HG02610 (cell line): Measurements from ENCODE around the gene DPP6.

Source experiments
- ATAC-seq: cut with Tn5 transposase; IDR thresholded peaks from one replicate; pipeline ENCODE4 v1.9.1; 2021; ENCODE audit warnings: mild to moderate bottlenecking, moderate library complexity; ENCODE audit not compliant: unreplicated experiment

DPP6 gene

GRCh38 chr7:154581251-154581890 lies 529.2 kb downstream of the DPP6 start:
- no peak for ATAC-seq

DNA sequence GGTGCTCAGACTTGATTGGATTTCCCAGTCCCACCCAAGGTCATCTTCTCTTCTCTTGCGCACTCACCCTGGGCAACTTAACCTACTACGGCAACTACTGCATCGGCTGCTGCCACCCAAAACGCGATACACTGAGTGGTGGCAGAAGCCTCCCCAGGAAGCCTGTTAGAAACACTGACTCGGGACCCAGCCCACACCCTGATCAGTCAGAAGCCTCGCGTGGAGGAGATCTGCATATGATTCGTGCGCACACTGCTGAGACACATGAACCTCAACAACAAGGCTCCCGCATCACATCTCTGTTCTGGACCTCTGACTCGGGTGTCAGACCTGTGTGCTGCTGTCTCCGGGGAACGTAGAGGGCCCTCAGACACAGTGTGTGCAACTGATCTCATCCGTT lies 531.3 kb downstream of the DPP6 start:
- no peak for ATAC-seq

DNA sequence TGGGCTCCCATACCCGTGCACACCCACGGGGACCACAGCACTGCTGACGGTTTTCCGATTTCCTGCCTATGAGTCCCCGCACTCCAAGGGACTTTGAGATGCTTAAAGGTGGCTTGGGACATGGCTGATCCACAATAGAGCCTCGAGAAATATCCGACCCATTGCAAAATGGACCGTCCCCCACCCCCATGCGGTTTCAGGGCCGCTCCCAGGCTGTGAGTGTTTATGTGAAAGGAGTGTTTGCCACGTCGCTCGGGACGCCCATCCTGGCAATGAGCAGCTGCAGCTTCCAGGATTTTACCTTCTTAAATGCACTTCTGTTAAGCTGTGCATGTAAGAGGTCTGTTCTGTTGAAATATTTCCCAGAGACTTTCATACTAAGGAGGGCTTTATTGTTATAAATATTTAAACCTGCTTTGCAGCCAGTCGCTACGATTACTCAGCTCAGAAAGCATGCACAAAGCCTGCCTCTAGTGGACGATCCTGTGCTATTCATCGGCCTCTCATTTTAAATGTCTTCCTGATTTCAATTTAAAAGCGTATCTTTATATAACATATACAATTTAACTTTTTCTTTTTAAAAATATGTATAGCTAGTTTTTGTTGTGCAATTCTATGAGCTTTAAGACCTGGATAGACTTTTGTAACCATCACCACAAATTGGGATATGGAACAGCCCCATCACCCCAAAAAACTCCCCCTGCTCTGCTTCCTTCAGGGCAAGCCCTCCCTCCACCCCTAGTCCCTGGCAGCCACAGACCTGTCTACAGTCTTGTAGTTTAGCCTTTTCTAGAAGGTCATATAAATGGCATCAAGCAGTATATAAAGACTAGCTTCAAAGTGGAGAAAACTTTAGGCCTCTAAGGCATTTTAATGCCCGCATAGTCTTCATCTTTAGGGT lies 532.4 kb downstream of the DPP6 start:
- ATAC-seq: no peak

- ATAC-seq: no peak
Measured at GRCh38 chr7:154587792-154588191, 535.6 kb downstream of the DPP6 start.

GRCh38 chr7:154591544-154591943 lies 539.3 kb downstream of the DPP6 start:
- no peak for ATAC-seq

- ATAC-seq: no peak
Measured at GRCh38 chr7:154592388-154592787, 540.2 kb downstream of the DPP6 start.

GRCh38 chr7:154598396-154598795 lies 546.2 kb downstream of the DPP6 start:
- no peak for ATAC-seq

- ATAC-seq: no peak
Measured at GRCh38 chr7:154598864-154599263, 546.7 kb downstream of the DPP6 start.

- ATAC-seq: no peak
Measured at GRCh38 chr7:154610903-154611302, 558.7 kb downstream of the DPP6 start.

GRCh38 chr7:154613811-154614210 lies 561.6 kb downstream of the DPP6 start:
- ATAC-seq: no peak

DNA sequence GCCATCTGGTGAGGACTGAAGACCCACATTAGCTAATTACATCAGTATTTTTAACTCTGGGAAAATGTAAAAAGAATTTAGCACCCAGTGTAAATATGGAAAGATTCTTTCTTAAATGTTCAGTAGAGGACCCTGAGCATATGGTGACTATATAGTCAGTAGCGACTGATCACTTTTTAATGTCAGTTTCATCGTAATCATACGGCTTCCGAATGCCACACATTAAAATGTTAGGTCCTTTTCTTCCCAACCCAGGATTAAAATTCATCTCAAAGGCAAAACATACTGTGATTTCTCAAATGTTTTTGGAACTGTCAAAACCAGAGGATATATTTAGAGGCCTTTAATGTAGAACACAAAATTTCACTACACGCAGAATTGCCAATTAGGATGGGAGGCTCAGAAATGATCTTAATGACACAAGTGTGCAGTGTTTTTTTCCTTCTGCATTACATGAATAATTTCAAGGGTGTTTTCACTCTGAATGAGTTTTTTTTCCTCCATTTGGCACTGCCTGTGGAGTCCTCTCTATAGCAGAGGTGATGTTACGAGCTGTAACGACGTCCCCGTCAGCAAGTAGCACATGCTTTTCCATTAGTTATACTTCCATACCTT lies 568.0 kb downstream of the DPP6 start:
- no peak for ATAC-seq

DNA sequence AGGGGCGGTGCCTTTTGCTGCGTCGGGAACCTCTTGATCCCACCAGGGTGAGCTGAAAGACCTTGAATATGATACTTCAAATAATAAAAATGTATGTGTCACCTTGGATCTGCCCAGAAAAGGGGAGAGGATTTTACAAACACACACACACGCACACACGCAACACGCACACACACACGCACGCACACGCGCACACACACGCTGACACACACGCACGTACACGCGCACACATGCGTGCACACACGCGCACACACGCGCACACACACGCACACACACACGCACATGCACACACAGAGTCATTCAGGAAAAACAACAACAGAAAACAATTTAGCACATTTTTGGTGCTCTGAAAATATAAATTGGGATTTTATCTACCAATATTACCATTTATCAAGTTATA lies 571.2 kb downstream of the DPP6 start:
- no peak for ATAC-seq

DNA sequence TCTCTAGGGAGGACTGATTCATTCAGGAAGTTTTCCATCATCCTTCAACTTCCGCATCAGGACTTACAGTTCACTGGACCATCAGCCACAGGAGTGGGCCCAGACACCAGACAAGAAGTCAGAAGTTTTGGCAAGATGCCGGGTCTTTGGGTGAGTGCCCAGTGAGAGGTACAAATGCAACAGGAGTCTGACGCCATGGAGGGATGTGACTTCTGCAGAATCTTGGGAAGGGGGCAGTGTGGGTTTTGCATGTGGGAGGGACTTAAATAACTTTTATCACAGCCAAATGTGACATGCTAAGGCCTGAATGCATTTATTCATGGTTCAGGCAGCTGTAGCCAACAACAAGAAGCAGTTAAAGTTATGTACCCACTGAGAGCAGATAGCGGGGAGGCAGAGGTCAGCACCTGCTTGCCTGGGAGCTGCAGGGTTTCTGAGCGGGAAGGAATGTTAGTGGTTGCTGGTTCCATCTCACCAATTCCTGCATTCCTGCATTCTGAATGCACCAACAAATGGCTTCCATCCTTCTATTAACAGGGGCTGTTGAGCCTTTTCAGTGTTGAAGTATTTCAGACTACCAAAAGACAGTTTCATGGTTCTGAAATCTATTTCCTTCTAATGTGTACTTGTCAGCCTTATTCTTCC lies 575.6 kb downstream of the DPP6 start:
- no peak for ATAC-seq

DNA sequence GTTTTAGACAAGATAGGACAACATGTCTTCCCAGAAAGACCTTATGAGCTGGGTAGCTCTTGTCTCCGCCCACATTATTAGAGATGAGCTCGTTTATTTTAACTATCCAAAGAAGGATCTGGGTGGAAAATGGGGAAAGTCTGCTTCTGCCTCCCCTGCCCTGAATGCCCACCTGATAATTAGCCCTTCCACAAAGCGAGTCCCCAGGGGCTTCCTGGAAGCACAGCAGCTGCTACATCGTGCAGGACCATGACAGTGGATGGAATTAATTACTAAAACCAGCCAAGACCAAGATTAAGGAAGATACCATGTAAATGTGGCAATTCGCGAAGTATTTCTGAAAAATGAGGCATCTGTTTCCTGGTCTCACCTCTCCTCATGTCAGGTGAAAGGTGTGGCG lies 576.4 kb downstream of the DPP6 start:
- no peak for ATAC-seq

GRCh38 chr7:154631162-154631561 lies 579.0 kb downstream of the DPP6 start:
- ATAC-seq: no peak

DNA sequence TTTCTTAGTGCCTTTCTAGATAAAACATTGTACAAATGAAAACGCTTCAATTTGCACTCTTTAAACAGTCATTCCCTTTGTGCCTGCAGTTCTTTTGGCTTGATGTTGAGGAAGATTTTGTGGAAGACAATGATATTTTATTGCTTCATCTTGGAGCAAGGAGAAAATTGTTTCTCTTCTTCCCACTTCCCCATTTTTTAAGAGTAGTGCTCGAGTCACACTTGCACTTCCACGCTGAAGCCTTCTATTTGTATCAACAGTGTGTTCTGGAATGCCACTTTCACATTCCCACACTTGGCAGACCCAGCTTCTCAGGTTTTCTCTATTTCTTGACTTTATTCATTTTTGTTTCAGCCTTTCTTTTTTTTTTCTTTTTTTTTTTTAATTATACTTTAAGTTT lies 581.4 kb downstream of the DPP6 start:
- ATAC-seq: no peak

- no peak for ATAC-seq
Measured at GRCh38 chr7:154638286-154638685, 586.1 kb downstream of the DPP6 start.

DNA sequence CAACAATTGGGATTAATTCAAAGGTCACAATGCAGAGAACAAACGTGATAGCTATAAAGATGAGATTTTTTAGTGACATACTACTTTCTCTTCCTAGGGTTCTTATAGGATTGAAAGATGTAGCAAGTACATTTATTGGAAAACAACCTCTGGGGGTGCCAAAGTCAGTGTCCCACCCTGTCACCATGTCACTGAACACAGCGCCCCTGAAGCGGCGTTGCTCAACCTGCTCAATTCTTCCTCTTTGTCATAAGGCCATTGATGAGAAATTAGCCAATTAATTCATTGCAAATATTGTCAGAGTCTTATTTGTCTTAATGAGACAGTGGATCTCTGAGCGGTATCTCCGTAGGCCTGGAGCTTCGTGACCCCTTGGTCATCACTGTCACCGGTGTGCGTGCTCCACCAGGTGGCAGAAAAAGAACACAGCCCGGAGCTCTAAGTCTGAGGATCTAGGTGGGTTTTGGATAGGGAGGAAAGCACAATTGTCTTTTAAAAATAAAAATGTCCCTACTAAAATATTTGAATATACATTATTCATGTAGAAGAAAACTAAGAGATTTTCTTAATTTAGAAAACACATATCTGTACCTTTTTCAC lies 588.2 kb downstream of the DPP6 start:
- ATAC-seq: no peak

- ATAC-seq: no peak
Measured at GRCh38 chr7:154640917-154641316, 588.7 kb downstream of the DPP6 start.

GRCh38 chr7:154644366-154644765 lies 592.2 kb downstream of the DPP6 start:
- ATAC-seq: no peak
